CD14-positive monocyte (primary cell): ENCODE data around the gene HAND2. TPM values are rescaled to one million over a fixed set of nuclear protein-coding genes. Genes with fewer than 3 reads are reported as not detected.

ENCODE experiments used
- DNase-seq, 3 donors: peaks; one replicate each; pipeline ENCODE4 v3.0.0-alpha.2; 2011 to 2022
- H2AFZ ChIP-seq: 2 replicates; pipeline ENCODE4 v1.6.0; 2012; ENCODE audit warnings: mild to moderate bottlenecking, low read depth, low read length, inconsistent platforms; ENCODE audit not compliant: insufficient read depth, poor library complexity, severe bottlenecking
- H3K27ac ChIP-seq, 2 donors: 1 replicate in 1 of 2; 2 replicates in 1 of 2; pipeline ENCODE4 v1.5.1; 2012 to 2013; ENCODE audit warnings: low read length in 2 of 2, control low read depth in 1 of 2, inconsistent platforms in 1 of 2, low read depth in 1 of 2, mild to moderate bottlenecking in 1 of 2
- H3K27me3 ChIP-seq, 2 donors: one replicate each; pipeline versions ENCODE4 v1.6.0 to v1.6.1; 2011 to 2013; ENCODE audit warnings: low read length in 2 of 2; ENCODE audit not compliant: control insufficient read depth in 2 of 2, insufficient read depth in 2 of 2
- H3K36me3 ChIP-seq, 2 donors: replicated peaks in 1 of 2; 1 replicate in 1 of 2; 2 replicates in 1 of 2; pipeline versions ENCODE4 v1.5.1 to v1.6.1; 2012 to 2013; ENCODE audit warnings: low read length in 2 of 2, control low read depth in 1 of 2, inconsistent platforms in 1 of 2, mild to moderate bottlenecking in 1 of 2; ENCODE audit not compliant: insufficient read depth in 2 of 2, control insufficient read depth in 1 of 2
- H3K4me1 ChIP-seq, 2 donors: 1 replicate in 1 of 2; 2 replicates in 1 of 2; pipeline versions ENCODE4 v1.5.1 to v1.6.1; 2012 to 2013; ENCODE audit warnings: low read length in 2 of 2, control low read depth in 1 of 2, inconsistent platforms in 1 of 2, mild to moderate bottlenecking in 1 of 2, moderate library complexity in 1 of 2; ENCODE audit not compliant: insufficient read depth in 2 of 2, control insufficient read depth in 1 of 2
- H3K4me2 ChIP-seq: replicated peaks from 2 replicates; pipeline ENCODE3; 2012; ENCODE audit warnings: low read length, moderate library complexity, mild to moderate bottlenecking; ENCODE audit not compliant: poor library complexity, severe bottlenecking; ENCODE audit errors: extremely low read depth
- H3K4me3 ChIP-seq, 3 experiments: fragments of 200-600 bp in 1 of 3; sonication (generic) in 1 of 3; replicated peaks in 1 of 3; 1 replicate in 2 of 3; 2 replicates in 1 of 3; pipeline ENCODE4 v1.5.1; 2011 to 2013; ENCODE audit warnings: low read length in 3 of 3, mild to moderate bottlenecking in 3 of 3, control low read depth in 2 of 3, low read depth in 2 of 3, inconsistent platforms in 1 of 3, moderate library complexity in 1 of 3
- H3K79me2 ChIP-seq: 2 replicates; pipeline ENCODE4 v1.6.0; 2012; ENCODE audit warnings: mild to moderate bottlenecking, control low read depth, inconsistent platforms, low read length, moderate library complexity; ENCODE audit not compliant: insufficient read depth
- H3K9ac ChIP-seq: 2 replicates; pipeline ENCODE4 v1.6.0; 2017; ENCODE audit warnings: low read length, mild to moderate bottlenecking; ENCODE audit not compliant: insufficient read depth, poor library complexity, severe bottlenecking
- H3K9me3 ChIP-seq, 2 donors: replicated peaks in 1 of 2; 1 replicate in 1 of 2; 2 replicates in 1 of 2; pipeline versions ENCODE4 v1.5.1 to v1.6.1; 2012 to 2013; ENCODE audit warnings: low read length in 2 of 2, control low read depth in 1 of 2; ENCODE audit not compliant: control insufficient read depth in 1 of 2, insufficient read depth in 1 of 2
- H4K20me1 ChIP-seq: 2 replicates; pipeline ENCODE4 v1.6.0; 2012; ENCODE audit warnings: mild to moderate bottlenecking, low read length, control low read depth, moderate library complexity; ENCODE audit not compliant: insufficient read depth
- H3K27ac Mint-ChIP-seq, 7 donors: one replicate each; pipeline ENCODE4 v1.8.0; 2020; ENCODE audit warnings: mild to moderate bottlenecking in 7 of 7, mixed read lengths in 7 of 7, moderate library complexity in 6 of 7, inconsistent platforms in 2 of 7
- H3K27me3 Mint-ChIP-seq, 3 donors: one replicate each; pipeline ENCODE4 v1.8.0; 2021 to 2022; ENCODE audit warnings: low read depth in 3 of 3, mild to moderate bottlenecking in 3 of 3, mixed read lengths in 3 of 3, moderate library complexity in 3 of 3, inconsistent platforms in 1 of 3
- H3K36me3 Mint-ChIP-seq, 2 donors: one replicate each; pipeline ENCODE4 v1.8.0; 2020; ENCODE audit warnings: mixed read lengths in 2 of 2, inconsistent platforms in 1 of 2, mild to moderate bottlenecking in 1 of 2
- H3K4me1 Mint-ChIP-seq: one replicate; pipeline ENCODE4 v1.8.0; 2020; ENCODE audit warnings: mild to moderate bottlenecking, mixed read lengths
- H3K4me3 Mint-ChIP-seq, 2 donors: one replicate each; pipeline ENCODE4 v1.8.0; 2020; ENCODE audit warnings: mild to moderate bottlenecking in 2 of 2, mixed read lengths in 2 of 2, moderate library complexity in 1 of 2
- H3K9me3 Mint-ChIP-seq, 7 donors: one replicate each; pipeline ENCODE4 v1.8.0; 2020 to 2022; ENCODE audit warnings: mixed read lengths in 7 of 7, mild to moderate bottlenecking in 6 of 7, moderate library complexity in 6 of 7, inconsistent platforms in 2 of 7
- CTCF ChIP-seq: fragments of 200-600 bp; IDR thresholded peaks from one replicate; pipeline ENCODE4 v1.8.0; 2022; ENCODE audit warnings: antibody characterized with exemption, mild to moderate bottlenecking
- WGBS: methylation state at CpG from one replicate; pipeline ENCODE4 v1.1.5; 2013; ENCODE audit warnings: missing lambda C conversion rate; ENCODE audit not compliant: insufficient coverage; 5-methylcytosine and 5-hydroxymethylcytosine counted together
- intact Hi-C, 2 donors: fragments of 100-400 bp; cut with micrococcal nuclease; formaldehyde crosslinking; loops; one replicate each; pipeline versions ENCODE4 v1.15.0 to v1.15.1; 2023
- polyA plus RNA-seq, 3 donors: library from polyadenylated mRNA; depleted of rRNA in 1 of 3; unstranded in 2 of 3; stranded (reverse) in 1 of 3; fragments of 300-500 nt in 2 of 3; fragments of >200 nt in 1 of 3; fragmentation: Illumina TruSeq in 2 of 3; gene quantifications; 1 replicate in 2 of 3; 2 replicates in 1 of 3; pipeline ENCODE4 v1.2.3, GENCODE V29; 2012 to 2021

The HAND2 gene
- polyA plus RNA-seq, 3 donors = not detected

DNA sequence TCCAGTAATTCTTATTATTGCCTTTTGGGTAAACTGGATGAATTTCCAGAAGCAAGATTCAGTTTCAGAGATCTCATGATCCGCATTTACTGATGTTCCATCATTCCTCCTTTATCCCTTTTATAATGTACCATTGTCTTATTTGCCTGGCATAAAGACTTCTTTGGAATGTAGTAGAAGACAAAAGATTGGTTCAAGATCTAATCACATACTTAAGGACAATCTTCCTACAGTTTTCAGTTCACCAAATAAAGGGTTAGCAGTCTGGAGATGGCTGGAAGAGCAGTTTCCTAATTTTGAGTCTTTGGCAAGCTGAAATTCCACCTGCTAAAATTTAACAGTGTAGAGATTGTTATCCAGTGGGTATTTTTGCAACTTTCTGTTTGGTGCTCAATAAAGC lies 30.9 kb upstream of the HAND2 start:
- no peak overlapping the region for H2AFZ ChIP-seq
- peaks cover 20 to 36% of the 10 kb centered on the region in 2 donors for H3K27me3 ChIP-seq
- no peak for TF ChIP-seq CTCF

GRCh38 chr4:173556398-173557131 lies 26.5 kb upstream of the HAND2 start:
- Mint-ChIP-seq H3K9me3 (peaks cover 0 to 4% (median 2%) of the 10 kb centered on the region in 7 donors), H3K27me3 (peaks cover 26 to 66% (median 33%) of the 10 kb centered on the region in 3 donors), H3K4me3 (no peak overlapping the region), H3K36me3 (no peaks in the 10 kb centered on the region), H3K4me1 (no peaks in the 10 kb centered on the region), H3K27ac (no peak overlapping the region)
- H3K4me2 ChIP-seq = no peak overlapping the region
- H2AFZ ChIP-seq = no peak overlapping the region
- H3K4me3 ChIP-seq = no peak overlapping the region
- no peaks in the 10 kb centered on the region for H3K79me2 ChIP-seq
- no peak overlapping the region for H3K9ac ChIP-seq
- peaks cover 46 to 68% of the 10 kb centered on the region in 2 donors for H3K27me3 ChIP-seq
- H3K4me1 ChIP-seq = no peaks in the 10 kb centered on the region
- H3K9me3 ChIP-seq = no peaks in the 10 kb centered on the region
- H4K20me1 ChIP-seq = no peaks in the 10 kb centered on the region
- H3K27ac ChIP-seq = no peak overlapping the region
- WGBS = 85% methylated on average over 1 of the region's 2 CpGs
- intact Hi-C loops = no loop called here
- TF ChIP-seq CTCF = no peak
- DNase-seq = no peak
- H3K36me3 ChIP-seq = no peaks in the 10 kb centered on the region

More for the DNA sequence above, 30.9 kb upstream of the HAND2 start:
- no peak overlapping the region for H3K9ac ChIP-seq
- no peaks in the 10 kb centered on the region for H3K79me2 ChIP-seq
- Mint-ChIP-seq H3K4me1 (no peaks in the 10 kb centered on the region), H3K36me3 (no peaks in the 10 kb centered on the region), H3K9me3 (peaks cover 0 to 3% (median 0%) of the 10 kb centered on the region in 7 donors), H3K4me3 (no peak overlapping the region), H3K27me3 (peaks cover 23 to 62% (median 23%) of the 10 kb centered on the region in 3 donors), H3K27ac (no peak overlapping the region)
- no peaks in the 10 kb centered on the region for H3K4me1 ChIP-seq
- H3K9me3 ChIP-seq = no peaks in the 10 kb centered on the region
- no peak overlapping the region for H3K4me3 ChIP-seq
- H4K20me1 ChIP-seq = no peaks in the 10 kb centered on the region
- WGBS = no CpG with 5 or more reads among the region's 1 CpG
- no peaks in the 10 kb centered on the region for H3K36me3 ChIP-seq
- no peak for DNase-seq
- intact Hi-C loops = no loop called here
- H3K27ac ChIP-seq = no peak overlapping the region
- no peak overlapping the region for H3K4me2 ChIP-seq
